Measurements from ENCODE around the gene JAZF1. TPM values are rescaled to one million over a fixed set of nuclear protein-coding genes. Genes with fewer than 3 reads are reported as not detected.

JAZF1 gene
- total and polyA plus RNA-seq, 2 experiments from 2014 or later: 9.5 to 12.1 TPM

DNA sequence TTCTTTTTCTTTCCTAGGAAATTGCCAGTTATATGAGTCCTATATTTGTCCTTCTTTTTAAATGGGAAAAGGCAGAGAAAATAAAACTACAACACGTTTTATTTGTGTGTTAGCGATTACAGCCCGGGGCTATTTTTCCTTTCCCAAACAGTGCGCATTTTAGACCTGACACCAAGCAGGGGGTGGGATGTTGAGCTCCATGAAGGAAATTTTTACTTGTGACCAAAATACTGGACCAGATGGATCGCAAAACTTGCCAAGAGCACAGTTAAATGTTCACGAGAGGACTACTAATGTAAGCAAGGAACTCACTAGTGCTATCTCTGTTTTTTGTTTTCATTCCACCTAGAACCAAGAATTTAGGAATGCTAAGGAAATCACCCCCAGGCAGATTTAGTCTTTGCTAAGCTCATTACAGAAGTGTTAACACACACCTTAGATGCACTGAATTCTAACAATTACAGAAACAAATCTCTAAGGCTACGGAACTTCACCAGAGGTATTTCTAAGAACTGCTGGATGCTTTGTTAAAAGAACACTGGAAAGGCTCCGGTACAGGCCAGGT is 114.8 kb downstream of the JAZF1 start:
- no peaks in the 10 kb centered on the region for H3K36me3 ChIP-seq (replicated peaks; ENCODE audit: insufficient read depth, low read depth)
- no peak overlapping the region for H3K4me3 ChIP-seq
- no peaks in the 10 kb centered on the region for H3K9me2 ChIP-seq (replicated peaks; ENCODE audit: insufficient read depth)
- no peaks in the 10 kb centered on the region for H3K27me3 ChIP-seq
- no peaks in the 10 kb centered on the region for H4K20me1 ChIP-seq (ENCODE audit: insufficient read depth, poor library complexity, severe bottlenecking)
- no peak overlapping the region for H2AFZ ChIP-seq
- peaks cover 5% of the 10 kb centered on the region for H3K79me2 ChIP-seq
- TF ChIP-seq, protein P1, sequence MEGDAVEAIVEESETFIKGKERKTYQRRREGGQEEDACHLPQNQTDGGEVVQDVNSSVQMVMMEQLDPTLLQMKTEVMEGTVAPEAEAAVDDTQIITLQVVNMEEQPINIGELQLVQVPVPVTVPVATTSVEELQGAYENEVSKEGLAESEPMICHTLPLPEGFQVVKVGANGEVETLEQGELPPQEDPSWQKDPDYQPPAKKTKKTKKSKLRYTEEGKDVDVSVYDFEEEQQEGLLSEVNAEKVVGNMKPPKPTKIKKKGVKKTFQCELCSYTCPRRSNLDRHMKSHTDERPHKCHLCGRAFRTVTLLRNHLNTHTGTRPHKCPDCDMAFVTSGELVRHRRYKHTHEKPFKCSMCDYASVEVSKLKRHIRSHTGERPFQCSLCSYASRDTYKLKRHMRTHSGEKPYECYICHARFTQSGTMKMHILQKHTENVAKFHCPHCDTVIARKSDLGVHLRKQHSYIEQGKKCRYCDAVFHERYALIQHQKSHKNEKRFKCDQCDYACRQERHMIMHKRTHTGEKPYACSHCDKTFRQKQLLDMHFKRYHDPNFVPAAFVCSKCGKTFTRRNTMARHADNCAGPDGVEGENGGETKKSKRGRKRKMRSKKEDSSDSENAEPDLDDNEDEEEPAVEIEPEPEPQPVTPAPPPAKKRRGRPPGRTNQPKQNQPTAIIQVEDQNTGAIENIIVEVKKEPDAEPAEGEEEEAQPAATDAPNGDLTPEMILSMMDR (IDR thresholded peaks at IDR 0.05; ENCODE audit: poor library complexity): no peak
- H3K4me2 ChIP-seq: peak overlapping the region; percentile 28
- peak; percentile 53 for DNase-seq (ENCODE audit: low spot score)
- H3K9me3 ChIP-seq (ENCODE audit: low read depth): no peaks in the 10 kb centered on the region
- 45% methylated on average over 8 of the region's 8 CpGs for WGBS (ENCODE audit: low lambda C conversion rate, missing lambda C conversion rate)
- H3K27ac ChIP-seq: peak overlapping the region; percentile 65
- peaks cover 20% of the 10 kb centered on the region for H3K4me1 ChIP-seq (ENCODE audit: insufficient read depth)

GRCh38 chr7:28065308-28065707 is 115.3 kb downstream of the JAZF1 start:
- Histone ChIP-seq H3K27me3 (no peaks in the 10 kb centered on the region), H3K79me2 (peaks cover 5% of the 10 kb centered on the region), H3K27ac (peak overlapping the region; percentile 74), H3K4me3 (no peak overlapping the region), H3K9me2 (replicated peaks; ENCODE audit: insufficient read depth) (no peaks in the 10 kb centered on the region), H3K36me3 (replicated peaks; ENCODE audit: insufficient read depth, low read depth) (no peaks in the 10 kb centered on the region), H4K20me1 (ENCODE audit: insufficient read depth, poor library complexity, severe bottlenecking) (no peaks in the 10 kb centered on the region), H3K4me1 (ENCODE audit: insufficient read depth) (peaks cover 15% of the 10 kb centered on the region), H2AFZ (no peak overlapping the region), H3K9me3 (ENCODE audit: low read depth) (no peaks in the 10 kb centered on the region), H3K4me2 (peak overlapping the region; percentile 24)
- TF ChIP-seq EZH2phosphoT487 (IDR thresholded peaks at IDR 0.05; ENCODE audit: low read depth, severe bottlenecking, unreplicated experiment) (no peak), EZH2 (IDR thresholded peaks at IDR 0.05; ENCODE audit: borderline replicate concordance) (no peak)
- TF ChIP-seq, protein P1 (IDR thresholded peaks at IDR 0.05; ENCODE audit: poor library complexity): no peak
- DNase-seq (ENCODE audit: low spot score): no peak
- 61% methylated on average over 7 of the region's 7 CpGs for WGBS (ENCODE audit: low lambda C conversion rate, missing lambda C conversion rate)

DNA sequence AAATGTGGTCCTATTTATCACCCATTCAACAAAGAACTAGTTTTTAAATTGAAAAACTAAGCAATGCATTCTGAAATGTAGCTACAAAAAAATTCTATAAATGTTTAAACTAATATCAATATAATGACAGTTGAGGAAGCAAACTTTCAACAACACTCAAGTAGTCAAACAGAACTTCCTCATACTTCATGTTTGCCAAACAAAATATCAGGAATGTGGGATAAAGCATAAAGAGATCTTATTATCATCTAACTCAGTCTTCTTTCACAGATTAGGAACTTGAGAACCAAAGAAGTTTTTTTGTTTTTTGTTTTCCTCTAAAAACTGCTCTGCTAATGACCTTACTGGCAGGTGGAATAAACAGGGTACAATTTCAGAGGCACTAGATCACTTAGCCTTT is 116.2 kb downstream of the JAZF1 start:
- DNase-seq (ENCODE audit: low spot score): no peak
- no peaks in the 10 kb centered on the region for H3K9me2 ChIP-seq (replicated peaks; ENCODE audit: insufficient read depth)
- TF ChIP-seq EZH2 (IDR thresholded peaks at IDR 0.05; ENCODE audit: borderline replicate concordance) (no peak), EZH2phosphoT487 (IDR thresholded peaks at IDR 0.05; ENCODE audit: low read depth, severe bottlenecking, unreplicated experiment) (no peak)
- TF ChIP-seq, protein P1 (IDR thresholded peaks at IDR 0.05; ENCODE audit: poor library complexity): no peak
- peaks cover 5% of the 10 kb centered on the region for H3K79me2 ChIP-seq
- H3K27ac ChIP-seq: peak overlapping the region; percentile 74
- H3K27me3 ChIP-seq: no peaks in the 10 kb centered on the region
- no peak overlapping the region for H3K4me3 ChIP-seq
- H3K9me3 ChIP-seq (ENCODE audit: low read depth): no peaks in the 10 kb centered on the region
- no peak overlapping the region for H2AFZ ChIP-seq
- H4K20me1 ChIP-seq (ENCODE audit: insufficient read depth, poor library complexity, severe bottlenecking): no peaks in the 10 kb centered on the region
- peaks cover 10% of the 10 kb centered on the region for H3K4me1 ChIP-seq (ENCODE audit: insufficient read depth)
- no peak overlapping the region for H3K4me2 ChIP-seq
- H3K36me3 ChIP-seq (replicated peaks; ENCODE audit: insufficient read depth, low read depth): no peaks in the 10 kb centered on the region

All from hepatocyte (in vitro differentiated cells).